ENCODE results near the gene CADPS.

CADPS gene

DNA sequence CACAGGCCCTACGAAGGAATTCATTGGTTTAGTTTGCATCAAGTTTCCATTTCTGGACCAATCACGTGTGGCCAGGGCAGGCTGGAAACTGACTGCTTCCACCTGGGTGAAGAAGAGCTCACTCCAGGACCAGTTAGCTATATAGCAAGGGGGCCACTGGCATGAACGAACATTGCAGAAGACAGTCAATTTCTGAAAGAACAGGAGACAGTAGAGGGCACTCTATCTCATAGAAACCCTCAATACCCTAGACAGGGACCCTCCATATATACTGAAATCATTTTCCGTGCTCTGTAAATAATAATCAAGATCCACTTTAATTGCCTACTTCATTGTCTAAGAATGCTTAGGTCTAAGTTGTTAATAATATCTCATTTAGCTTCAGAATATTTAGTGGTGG lies 215.6 kb downstream of the CADPS start:
- Histone ChIP-seq H3K9ac (no peak overlapping the region), H3K27me3 (ENCODE audit: insufficient read depth, low read depth) (no peaks in the 10 kb centered on the region), H3K4me3 (IDR thresholded peaks at IDR 0.05; ENCODE audit: insufficient read depth, low read depth, low read length) (no peak overlapping the region), H3K36me3 (ENCODE audit: insufficient read depth) (no peaks in the 10 kb centered on the region), H4K20me1 (ENCODE audit: insufficient read depth) (no peaks in the 10 kb centered on the region), H3K79me2 (ENCODE audit: insufficient read depth, low read depth) (no peaks in the 10 kb centered on the region), H3K4me1 (ENCODE audit: low read depth, poor library complexity, severe bottlenecking) (no peaks in the 10 kb centered on the region), H2AFZ (ENCODE audit: low read depth) (no peak overlapping the region), H3K27ac (no peak overlapping the region), H3K4me2 (no peak overlapping the region)
- TF ChIP-seq CTCF (conservative IDR thresholded peaks at IDR 0.05; ENCODE audit: low read depth, low read length): no peak

DNA sequence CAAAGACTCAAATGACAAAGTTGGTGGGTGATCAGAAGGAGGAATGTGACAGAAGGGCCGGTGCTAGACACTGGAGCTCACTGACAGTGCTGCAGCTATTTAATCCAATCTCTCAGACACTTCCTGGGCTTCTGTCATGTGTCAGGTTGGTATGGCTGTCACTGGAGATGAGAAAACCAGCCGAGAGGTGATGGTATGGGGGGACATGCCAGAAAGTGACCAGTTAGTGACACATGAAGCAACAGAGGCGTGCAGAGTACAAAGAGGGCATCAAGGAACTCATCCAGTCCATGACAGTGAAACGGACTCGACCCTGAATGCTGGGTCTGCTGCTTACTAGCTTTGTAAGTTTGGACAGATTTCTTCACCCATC lies 219.5 kb downstream of the CADPS start:
- Histone ChIP-seq H2AFZ (ENCODE audit: low read depth) (no peak overlapping the region), H3K79me2 (ENCODE audit: insufficient read depth, low read depth) (no peaks in the 10 kb centered on the region), H3K4me3 (IDR thresholded peaks at IDR 0.05; ENCODE audit: insufficient read depth, low read depth, low read length) (no peak overlapping the region), H3K27ac (no peak overlapping the region), H3K4me2 (no peak overlapping the region), H3K27me3 (ENCODE audit: insufficient read depth, low read depth) (no peaks in the 10 kb centered on the region), H4K20me1 (ENCODE audit: insufficient read depth) (no peaks in the 10 kb centered on the region), H3K9ac (no peak overlapping the region), H3K36me3 (ENCODE audit: insufficient read depth) (no peaks in the 10 kb centered on the region), H3K4me1 (ENCODE audit: low read depth, poor library complexity, severe bottlenecking) (no peaks in the 10 kb centered on the region)
- no peak for TF ChIP-seq CTCF (conservative IDR thresholded peaks at IDR 0.05; ENCODE audit: low read depth, low read length)

- TF ChIP-seq CTCF (conservative IDR thresholded peaks at IDR 0.05; ENCODE audit: low read depth, low read length): no peak
- Histone ChIP-seq H3K79me2 (ENCODE audit: insufficient read depth, low read depth) (no peaks in the 10 kb centered on the region), H3K4me2 (no peak overlapping the region), H3K36me3 (ENCODE audit: insufficient read depth) (no peaks in the 10 kb centered on the region), H3K4me1 (ENCODE audit: low read depth, poor library complexity, severe bottlenecking) (no peaks in the 10 kb centered on the region), H3K4me3 (IDR thresholded peaks at IDR 0.05; ENCODE audit: insufficient read depth, low read depth, low read length) (no peak overlapping the region), H3K27me3 (ENCODE audit: insufficient read depth, low read depth) (no peaks in the 10 kb centered on the region), H3K27ac (no peak overlapping the region), H2AFZ (ENCODE audit: low read depth) (no peak overlapping the region), H3K9ac (no peak overlapping the region), H4K20me1 (ENCODE audit: insufficient read depth) (no peaks in the 10 kb centered on the region)
Observed at GRCh38 chr3:62655056-62655690, 220.0 kb downstream of the CADPS start.

DNA sequence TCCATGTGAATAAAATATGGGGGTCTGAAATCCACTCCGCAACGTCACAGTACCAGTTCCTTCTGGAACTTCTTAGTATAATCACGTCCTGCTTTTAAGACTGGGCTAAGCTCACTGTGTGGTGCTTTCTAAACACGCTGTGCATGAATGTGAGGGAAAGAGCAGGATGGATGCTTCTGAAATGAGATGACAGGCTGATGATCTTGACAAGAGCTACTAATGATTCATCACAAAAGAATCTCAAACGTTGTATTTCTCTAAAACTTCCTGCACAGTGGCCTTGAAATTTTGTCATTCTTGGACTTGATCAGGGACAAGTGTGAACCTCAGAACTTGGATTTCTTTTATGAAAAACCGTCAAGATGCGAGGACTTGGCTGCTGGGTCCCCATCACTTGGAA lies 221.4 kb downstream of the CADPS start:
- H4K20me1 ChIP-seq (ENCODE audit: insufficient read depth): no peaks in the 10 kb centered on the region
- no peaks in the 10 kb centered on the region for H3K27me3 ChIP-seq (ENCODE audit: insufficient read depth, low read depth)
- no peak overlapping the region for H3K9ac ChIP-seq
- no peak overlapping the region for H3K4me2 ChIP-seq
- H3K4me1 ChIP-seq (ENCODE audit: low read depth, poor library complexity, severe bottlenecking): no peaks in the 10 kb centered on the region
- H3K27ac ChIP-seq: no peak overlapping the region
- H3K79me2 ChIP-seq (ENCODE audit: insufficient read depth, low read depth): no peaks in the 10 kb centered on the region
- no peak overlapping the region for H3K4me3 ChIP-seq (IDR thresholded peaks at IDR 0.05; ENCODE audit: insufficient read depth, low read depth, low read length)
- no peak overlapping the region for H2AFZ ChIP-seq (ENCODE audit: low read depth)
- TF ChIP-seq CTCF (conservative IDR thresholded peaks at IDR 0.05; ENCODE audit: low read depth, low read length): no peak
- H3K36me3 ChIP-seq (ENCODE audit: insufficient read depth): no peaks in the 10 kb centered on the region

Data from KMS-11 (cell line).